Osteoblast (primary cell): ENCODE data around the gene HSPB7. TPM values are rescaled to one million over a fixed set of nuclear protein-coding genes. Genes with fewer than 3 reads are reported as not detected.
"Not testable (repeated sequence)": the region's sequence is repeated elsewhere in the genome, so short reads cannot be mapped to it uniquely, and the experiment has no call there.

Source experiments
- DNase-seq: peaks from one replicate; pipeline ENCODE4 v3.0.0; 2011; ENCODE audit warnings: low spot score, mixed read lengths; ENCODE audit not compliant: insufficient read length; ENCODE audit errors: missing footprints
- H2AFZ ChIP-seq: 2 replicates; pipeline ENCODE4 v1.6.0; 2011; ENCODE audit warnings: mild to moderate bottlenecking, low read length
- H3K27ac ChIP-seq: 2 replicates; pipeline ENCODE4 v1.5.1; 2011; ENCODE audit warnings: mild to moderate bottlenecking, low read depth, low read length, moderate library complexity
- H3K27me3 ChIP-seq: 2 replicates; pipeline ENCODE4 v1.6.0; 2012; ENCODE audit warnings: mild to moderate bottlenecking, control low read depth, inconsistent platforms, low read length, moderate library complexity; ENCODE audit not compliant: insufficient read depth
- H3K36me3 ChIP-seq: 2 replicates; pipeline ENCODE4 v1.5.1; 2011; ENCODE audit warnings: mild to moderate bottlenecking, low read length, control low read depth, moderate library complexity; ENCODE audit not compliant: insufficient read depth
- H3K4me1 ChIP-seq: 2 replicates; pipeline ENCODE4 v1.5.1; 2011; ENCODE audit warnings: mild to moderate bottlenecking, low read length, control low read depth, moderate library complexity; ENCODE audit not compliant: insufficient read depth
- H3K4me2 ChIP-seq: 2 replicates; pipeline ENCODE4 v1.6.0; 2011; ENCODE audit warnings: mild to moderate bottlenecking, low read length; ENCODE audit not compliant: insufficient read depth
- H3K4me3 ChIP-seq: fragments of 200-600 bp; sonication (generic); 3 replicates; pipeline ENCODE4 v1.5.1; 2012; ENCODE audit warnings: mild to moderate bottlenecking, low read length, inconsistent platforms; ENCODE audit not compliant: insufficient read depth
- H3K79me2 ChIP-seq: 2 replicates; pipeline ENCODE4 v1.6.0; 2012; ENCODE audit warnings: mild to moderate bottlenecking, low read length, control low read depth, inconsistent platforms; ENCODE audit not compliant: insufficient read depth
- H3K9me3 ChIP-seq: 2 replicates; pipeline ENCODE4 v1.5.1; 2011; ENCODE audit warnings: low read depth, low read length, control low read depth
- H4K20me1 ChIP-seq: 2 replicates; pipeline ENCODE4 v1.6.0; 2012; ENCODE audit warnings: mild to moderate bottlenecking, low read length, control low read depth; ENCODE audit not compliant: insufficient read depth
- CTCF ChIP-seq: IDR thresholded peaks from 2 replicates; pipeline ENCODE4 v1.5.1; 2011; ENCODE audit warnings: mild to moderate bottlenecking, low read depth, low read length, moderate library complexity; ENCODE audit errors: extremely low read depth
- total RNA-seq: library from RNA; depleted of rRNA; stranded (reverse); fragments of >200 nt; gene quantifications from 2 replicates; pipeline ENCODE4 v1.2.3, GENCODE V29; 2012

Gene HSPB7
- total RNA-seq, 1 donor: 6.9 TPM

- no peak overlapping the region for H3K27ac ChIP-seq
- no peaks in the 10 kb centered on the region for H3K4me1 ChIP-seq
- no peaks in the 10 kb centered on the region for H3K9me3 ChIP-seq
- H3K4me3 ChIP-seq: no peak overlapping the region
- no peak overlapping the region for H3K4me2 ChIP-seq
- H2AFZ ChIP-seq: no peak overlapping the region
- H4K20me1 ChIP-seq: no peaks in the 10 kb centered on the region
- H3K27me3 ChIP-seq: no peaks in the 10 kb centered on the region
- H3K36me3 ChIP-seq: no peaks in the 10 kb centered on the region
- no peak for DNase-seq
- H3K79me2 ChIP-seq: no peaks in the 10 kb centered on the region
- no peak for TF ChIP-seq CTCF
Observed at GRCh38 chr1:16005597-16005996, 12.2 kb downstream of the HSPB7 start.

- not testable (repeated sequence) for H3K9me3 ChIP-seq, H4K20me1 ChIP-seq, H2AFZ ChIP-seq, H3K4me1 ChIP-seq, H3K79me2 ChIP-seq, H3K27me3 ChIP-seq, H3K27ac ChIP-seq, H3K4me2 ChIP-seq, H3K36me3 ChIP-seq, H3K4me3 ChIP-seq, DNase-seq
Observed at GRCh38 chr1:16001274-16001673, 16.6 kb downstream of the HSPB7 start.

GRCh38 chr1:15998929-15999328 is 18.9 kb downstream of the HSPB7 start:
- Histone ChIP-seq H3K27me3 (peaks cover 4% of the 10 kb centered on the region), H3K9me3 (no peaks in the 10 kb centered on the region), H3K27ac (no peak overlapping the region), H4K20me1 (no peaks in the 10 kb centered on the region), H3K4me2 (no peak overlapping the region), H3K79me2 (no peaks in the 10 kb centered on the region), H3K4me3 (no peak overlapping the region), H2AFZ (no peak overlapping the region), H3K36me3 (no peaks in the 10 kb centered on the region), H3K4me1 (no peaks in the 10 kb centered on the region)
- no peak for TF ChIP-seq CTCF
- DNase-seq: no peak

- H4K20me1 ChIP-seq: no peaks in the 10 kb centered on the region
- no peaks in the 10 kb centered on the region for H3K36me3 ChIP-seq
- no peak for DNase-seq
- H3K79me2 ChIP-seq: no peaks in the 10 kb centered on the region
- H3K27me3 ChIP-seq: peaks cover 4% of the 10 kb centered on the region
- H3K4me2 ChIP-seq: no peak overlapping the region
- TF ChIP-seq CTCF: no peak
- H2AFZ ChIP-seq: no peak overlapping the region
- no peak overlapping the region for H3K27ac ChIP-seq
- H3K4me1 ChIP-seq: no peaks in the 10 kb centered on the region
- H3K9me3 ChIP-seq: no peaks in the 10 kb centered on the region
- no peak overlapping the region for H3K4me3 ChIP-seq
Observed at GRCh38 chr1:15997637-15998280, 20.1 kb downstream of the HSPB7 start.
